Activated CD4-positive, alpha-beta T cell treated with anti-CD3 and anti-CD28 coated beads, Interleukin-2, amount 50 U/mL, for 16 hours (primary cell): Measurements from ENCODE around the gene GRB2.
"Not testable (repeated sequence)": the region's sequence is repeated elsewhere in the genome, so short reads cannot be mapped to it uniquely, and the experiment has no call there.

Experiments used
- DNase-seq: peaks from one replicate; pipeline ENCODE4 v3.0.0-alpha.2; 2020

Gene GRB2

DNA sequence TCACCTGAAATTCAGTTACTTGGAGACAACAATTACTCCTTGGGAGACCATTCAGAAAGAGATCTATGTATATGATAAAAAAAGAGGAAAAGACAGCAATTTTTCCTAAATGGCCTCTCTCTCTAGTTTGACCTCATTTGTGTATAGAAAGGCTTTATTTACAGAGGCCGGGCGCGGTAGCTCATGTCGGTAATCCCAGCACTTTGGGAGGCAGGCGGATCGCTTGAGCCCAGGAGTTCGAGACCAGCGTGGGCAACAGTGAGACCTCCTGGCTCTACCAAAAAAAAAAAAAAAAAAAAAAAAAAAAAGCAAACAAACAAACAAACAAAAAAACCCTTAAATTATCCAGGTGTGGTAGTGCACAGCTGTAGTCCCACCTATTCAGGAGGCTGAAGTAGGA lies 20.7 kb downstream of the GRB2 start:
- no peak for DNase-seq

DNA sequence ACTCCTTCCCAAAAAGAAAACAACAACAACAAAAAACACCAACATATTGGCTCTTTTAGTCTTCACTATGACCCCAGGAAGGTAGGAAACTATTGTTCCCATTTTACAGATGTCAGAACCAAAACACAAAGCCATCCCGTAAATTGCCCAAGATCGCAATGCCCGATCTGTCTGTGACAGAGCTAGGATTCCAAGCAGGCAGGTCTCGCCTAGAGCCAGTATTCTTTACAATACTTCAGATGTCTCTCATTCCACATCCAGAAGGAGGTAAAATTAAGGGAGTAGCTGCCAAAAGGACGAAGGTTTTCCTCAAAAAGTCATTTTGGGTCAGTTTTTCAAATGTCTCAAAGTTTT lies 21.7 kb downstream of the GRB2 start:
- no peak for DNase-seq

- no peak for DNase-seq
Observed at GRCh38 chr17:75380750-75381149, 24.7 kb downstream of the GRB2 start.

DNA sequence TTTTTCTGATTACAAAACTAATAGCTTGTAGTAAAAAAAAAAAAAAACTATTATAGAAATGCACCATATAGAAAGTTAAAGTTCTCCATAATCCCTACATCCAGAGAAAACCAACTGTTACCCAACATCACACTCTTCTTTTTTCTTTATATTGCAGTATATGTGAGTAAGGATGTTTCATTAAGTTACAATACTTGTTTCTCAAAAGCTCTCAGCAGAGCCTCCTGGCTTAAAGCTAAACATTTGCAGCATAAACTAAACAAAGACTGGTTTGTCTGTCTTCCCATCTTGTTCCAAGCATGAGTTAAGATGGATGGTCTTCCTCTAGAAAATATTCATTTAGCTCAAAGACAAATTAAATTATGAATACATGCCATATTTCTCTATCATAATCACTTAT lies 25.2 kb downstream of the GRB2 start:
- no peak for DNase-seq

- DNase-seq, result not testable (repeated sequence)
Observed at GRCh38 chr17:75379426-75379825, 26.1 kb downstream of the GRB2 start.

- no peak for DNase-seq
Observed at GRCh38 chr17:75373280-75373679, 32.2 kb downstream of the GRB2 start.

DNA sequence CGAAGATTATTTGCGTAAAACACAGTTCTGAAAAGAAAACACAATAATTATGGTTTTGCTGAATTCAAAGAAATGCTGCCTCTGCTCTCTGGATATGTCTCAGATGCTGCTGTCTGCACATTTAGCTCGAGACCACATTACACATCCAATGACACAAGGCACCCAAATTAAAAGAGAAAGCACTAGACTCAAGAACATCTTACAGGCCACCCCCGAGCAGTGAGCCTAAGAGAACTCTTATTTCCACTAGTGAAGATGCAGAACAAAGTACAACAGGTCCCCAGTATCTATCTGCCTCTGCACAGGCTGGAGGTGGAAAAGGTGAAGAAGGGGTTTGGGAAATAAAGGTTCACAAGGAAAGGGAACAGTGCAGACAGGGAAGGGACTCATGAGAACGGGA lies 33.5 kb downstream of the GRB2 start:
- DNase-seq, result peak; percentile 64

DNA sequence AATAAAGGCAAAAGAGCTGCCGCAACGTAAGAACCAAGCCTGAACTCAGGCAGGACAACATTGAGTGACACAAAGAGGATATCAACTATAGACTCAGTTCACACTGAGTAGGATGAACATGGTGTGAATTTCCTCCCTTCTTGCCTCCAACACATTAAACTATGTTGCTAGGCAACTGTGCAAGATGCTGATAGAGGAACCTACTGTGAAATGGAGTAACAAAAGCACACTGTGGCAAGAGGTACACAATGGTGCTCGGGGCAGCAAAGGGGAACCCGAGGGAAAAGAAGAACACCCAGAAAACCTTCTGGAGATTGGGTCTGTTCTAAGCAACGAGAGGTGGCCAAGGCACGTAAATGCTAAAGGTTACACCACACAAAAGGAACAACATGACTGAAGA lies 34.1 kb downstream of the GRB2 start:
- DNase-seq, result peak; percentile 36

GRCh38 chr17:75370286-75370915 lies 35.1 kb downstream of the GRB2 start:
- DNase-seq, result no peak

- DNase-seq, result not testable (repeated sequence)
Observed at GRCh38 chr17:75367838-75368789, 37.4 kb downstream of the GRB2 start.

- DNase-seq, result peak; percentile 30
Observed at GRCh38 chr17:75367312-75367711, 38.2 kb downstream of the GRB2 start.

DNA sequence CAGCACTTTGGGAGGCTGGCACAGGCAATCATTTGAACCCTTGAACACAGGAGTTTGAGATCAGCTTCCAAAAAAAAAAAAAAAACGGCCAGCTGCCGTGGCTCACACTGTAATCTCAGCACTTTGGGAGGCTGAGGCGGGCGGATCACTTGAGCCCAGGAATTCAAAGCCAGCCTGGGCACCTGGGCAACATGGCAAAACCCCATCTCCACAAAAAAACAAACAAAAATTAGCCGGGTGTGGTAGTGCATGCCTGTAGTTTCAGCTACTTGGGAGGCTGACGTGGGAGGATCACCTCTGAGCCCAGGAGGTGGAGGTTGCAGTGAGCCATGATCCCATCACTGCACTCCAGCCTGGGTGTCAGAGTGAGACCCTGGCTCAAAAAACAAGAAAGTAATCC lies 39.0 kb downstream of the GRB2 start:
- no peak for DNase-seq

DNA sequence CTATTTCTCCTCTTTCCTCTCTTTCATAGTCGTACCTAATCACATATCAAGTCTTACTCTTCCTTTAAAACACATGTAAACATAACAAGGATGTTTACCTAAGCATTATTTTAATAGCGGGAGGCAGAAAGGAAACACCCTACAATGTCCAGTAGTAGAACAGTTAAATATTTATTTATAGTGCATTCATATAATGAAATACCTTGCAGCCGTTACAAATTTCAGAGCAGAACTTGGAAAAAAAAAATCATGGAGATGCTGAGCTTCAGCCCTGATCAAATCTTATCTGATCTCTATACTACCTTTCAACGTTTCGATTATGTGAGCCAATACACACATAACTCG lies 39.6 kb downstream of the GRB2 start:
- no peak for DNase-seq

DNA sequence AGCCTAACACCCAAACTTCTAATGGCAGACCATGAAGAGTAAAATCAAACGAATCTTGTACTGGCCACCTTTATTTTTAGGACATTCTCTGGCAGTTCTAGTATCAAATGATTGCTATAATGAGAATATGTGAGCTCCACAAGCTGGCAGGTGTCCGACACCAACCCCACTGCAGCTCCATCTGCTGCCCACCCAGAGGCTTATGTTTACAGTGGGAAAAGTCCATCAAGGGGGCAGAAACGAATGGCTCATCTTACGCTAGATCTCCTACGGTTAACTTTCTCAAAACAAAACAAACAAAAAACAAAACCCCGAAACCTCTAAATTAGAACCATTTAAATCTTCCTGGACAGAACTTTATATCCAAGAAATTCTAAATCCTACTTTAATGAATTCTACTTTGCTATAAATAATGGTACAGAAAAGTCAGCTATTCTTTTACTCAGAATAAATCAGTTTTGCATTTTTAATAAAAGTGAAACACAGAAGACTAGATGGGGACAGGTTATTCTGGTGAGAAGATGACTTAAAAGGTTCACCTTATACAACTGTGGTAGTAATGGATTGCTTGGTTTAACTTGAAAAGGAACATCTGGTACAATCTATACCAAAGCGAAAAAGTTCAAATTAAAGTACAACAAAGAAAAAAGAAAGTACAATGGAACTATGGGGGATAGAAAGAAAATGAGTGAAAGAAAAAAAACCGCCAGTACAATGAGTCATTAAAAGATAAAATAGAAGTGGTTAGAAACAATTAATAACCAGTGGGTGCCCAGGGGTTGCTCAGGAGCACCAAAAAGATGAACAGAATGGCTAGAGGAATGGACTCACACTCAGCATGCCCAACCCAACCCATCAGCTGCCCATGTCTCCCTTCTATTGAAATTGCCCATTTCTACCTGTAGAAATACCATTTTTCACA lies 40.2 kb downstream of the GRB2 start:
- no peak for DNase-seq

DNA sequence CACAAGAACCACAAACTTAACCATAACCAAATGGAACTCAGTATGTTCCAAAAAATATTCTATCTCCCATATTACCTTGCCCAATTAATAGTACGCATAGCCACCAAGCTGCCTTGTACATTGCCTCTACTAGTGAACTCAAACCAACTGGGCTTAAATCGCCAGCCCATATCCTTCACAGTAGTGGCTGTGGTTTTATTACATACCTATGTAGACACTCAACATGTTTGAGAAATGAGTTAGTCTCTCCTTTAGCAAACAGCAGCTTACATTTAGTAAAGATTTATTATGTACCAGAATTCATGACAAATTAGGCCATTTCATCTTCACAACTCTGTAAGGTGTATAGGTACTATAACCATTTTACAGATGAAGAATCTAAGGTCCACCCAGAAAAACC lies 41.4 kb downstream of the GRB2 start:
- DNase-seq, result no peak

- DNase-seq, result no peak
Observed at GRCh38 chr17:75361996-75362395, 43.5 kb downstream of the GRB2 start.

DNA sequence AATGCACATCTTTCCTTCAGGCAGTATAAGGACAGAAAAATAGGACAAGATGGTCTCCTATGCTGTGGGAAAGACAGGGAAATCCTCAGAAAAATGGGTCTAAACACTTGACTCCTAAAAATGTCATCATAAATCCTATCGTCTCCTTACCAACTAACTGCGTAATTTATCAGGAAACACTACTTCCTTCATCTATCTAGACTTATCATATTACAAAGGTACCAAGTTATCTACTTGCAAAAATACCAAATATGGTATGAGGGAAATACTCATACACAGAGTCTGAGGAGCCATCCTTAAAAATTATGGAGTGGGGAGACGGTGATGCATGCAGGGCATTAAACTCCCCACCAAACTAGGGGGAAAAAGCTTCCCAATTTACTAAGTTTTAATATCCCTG lies 44.1 kb downstream of the GRB2 start:
- DNase-seq, result no peak

- no peak for DNase-seq
Observed at GRCh38 chr17:75356260-75356937, 49.1 kb downstream of the GRB2 start.

GRCh38 chr17:75353176-75353575 lies 52.3 kb downstream of the GRB2 start:
- DNase-seq, result no peak

- no peak for DNase-seq
Observed at GRCh38 chr17:75352079-75352569, 53.4 kb downstream of the GRB2 start.

- DNase-seq, result no peak
Observed at GRCh38 chr17:75350706-75351105, 54.8 kb downstream of the GRB2 start.

GRCh38 chr17:75350029-75350428 lies 55.4 kb downstream of the GRB2 start:
- no peak for DNase-seq

DNA sequence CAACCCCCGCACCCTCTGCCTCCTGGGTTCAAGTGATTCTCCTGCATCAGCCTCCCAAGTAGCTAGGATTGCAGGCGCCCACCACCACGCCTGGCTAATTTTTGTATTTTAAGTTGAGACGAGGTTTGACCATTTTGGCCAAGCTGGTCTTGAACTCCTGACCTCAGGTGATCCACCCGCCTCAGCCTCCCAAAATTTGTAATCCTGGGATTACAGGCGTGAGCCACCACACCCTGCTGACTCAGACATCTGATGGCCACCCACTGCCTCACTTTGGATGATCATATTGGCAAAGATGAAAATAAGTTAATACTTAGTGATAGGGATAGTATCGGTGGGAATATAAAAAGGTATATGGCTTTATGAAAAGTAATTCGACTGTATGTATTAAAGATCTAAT lies 55.9 kb downstream of the GRB2 start:
- DNase-seq, result no peak
